OCI-LY7 (cell line): ENCODE results near the gene ERBB2. TPM values are rescaled to one million over a fixed set of nuclear protein-coding genes. Genes with fewer than 3 reads are reported as not detected.

Experiments used
- BruUV-seq: library from RNA; stranded (reverse); fragments of 400-500 nt; replicated peaks from 2 replicates; lab custom pipeline; 2021; lab: Mats Ljungman, UMichigan
- CTCF ChIA-PET: fragments of 300-600 bp; sonication (Branson Sonifier 250); formaldehyde crosslinking; loops from one replicate; lab custom pipeline; 2022; ENCODE audit warnings: antibody characterized with exemption; ENCODE audit not compliant: unreplicated experiment; lab: Charles Lee
- POLR2A ChIA-PET: fragments of 300-600 bp; sonication (Branson Sonifier 250); formaldehyde crosslinking; loops from one replicate; lab custom pipeline; 2022; ENCODE audit warnings: antibody characterized with exemption; lab: Charles Lee
- DNase-seq: peaks from one replicate; pipeline ENCODE4 v3.0.0-alpha.2; 2015; ENCODE audit warnings: low spot score
- H2AFZ ChIP-seq: fragments of 200-600 bp; sonication (generic), shearing (Covaris generic); 2 replicates; pipeline ENCODE4 v1.6.1; 2014; ENCODE audit warnings: mild to moderate bottlenecking, antibody characterized with exemption, low read length, moderate library complexity
- H3K27ac ChIP-seq: fragments of 200-600 bp; sonication (generic); 2 replicates; pipeline ENCODE4 v1.5.1; 2014; ENCODE audit warnings: mixed run types, low read depth, mild to moderate bottlenecking, moderate library complexity, low read length, inconsistent platforms; ENCODE audit not compliant: poor library complexity, severe bottlenecking
- H3K36me3 ChIP-seq: fragments of 200-600 bp; sonication (generic); 2 replicates; pipeline ENCODE4 v1.6.1; 2014; ENCODE audit warnings: mild to moderate bottlenecking, antibody characterized with exemption, low read length, moderate library complexity, mixed read lengths; ENCODE audit not compliant: insufficient read depth
- H3K4me1 ChIP-seq: fragments of 200-600 bp; sonication (generic); 2 replicates; pipeline ENCODE4 v1.5.1; 2014; ENCODE audit warnings: mild to moderate bottlenecking, low read length; ENCODE audit not compliant: insufficient read depth, poor library complexity, severe bottlenecking
- H3K4me2 ChIP-seq: fragments of 200-600 bp; sonication (generic); 2 replicates; pipeline ENCODE4 v1.6.1; 2014; ENCODE audit warnings: mild to moderate bottlenecking, low read length
- H3K4me3 ChIP-seq: fragments of 200-600 bp; sonication (generic); 2 replicates; pipeline ENCODE4 v1.5.1; 2014; ENCODE audit warnings: mild to moderate bottlenecking, low read depth, low read length; ENCODE audit not compliant: poor library complexity, severe bottlenecking
- H3K79me2 ChIP-seq: fragments of 200-600 bp; sonication (generic); 2 replicates; pipeline ENCODE4 v1.6.1; 2016; ENCODE audit warnings: low read depth, mild to moderate bottlenecking, low read length, moderate library complexity, mixed read lengths; ENCODE audit not compliant: insufficient read depth
- H3K9me2 ChIP-seq: fragments of 200-600 bp; sonication (generic); 2 replicates; pipeline ENCODE4 v1.6.1; 2016; ENCODE audit warnings: mild to moderate bottlenecking, low read length, mixed read lengths; ENCODE audit not compliant: insufficient read depth
- H3K9me3 ChIP-seq: fragments of 200-600 bp; sonication (generic); 2 replicates; pipeline ENCODE4 v1.6.1; 2014; ENCODE audit warnings: mild to moderate bottlenecking, mixed run types, low read length, mixed read lengths
- H4K20me1 ChIP-seq: fragments of 200-600 bp; sonication (generic); 2 replicates; pipeline ENCODE4 v1.6.1; 2014; ENCODE audit warnings: mild to moderate bottlenecking, antibody characterized with exemption, low read length, moderate library complexity, mixed read lengths; ENCODE audit not compliant: insufficient read depth
- CTCF ChIP-seq: fragments of 200-600 bp; sonication (generic); conservative IDR thresholded peaks from 2 replicates; pipeline ENCODE4 v1.5.1; 2014; ENCODE audit warnings: mild to moderate bottlenecking, antibody characterized with exemption, low read length, moderate library complexity, mixed read lengths
- EZH2phosphoT487 ChIP-seq: fragments of 200-600 bp; sonication (generic); IDR thresholded peaks from 2 replicates; pipeline ENCODE4 v1.6.1; 2018; ENCODE audit warnings: low read depth, borderline replicate concordance, mild to moderate bottlenecking, mixed run types, antibody characterized with exemption, low read length, moderate library complexity, mixed read lengths
- intact Hi-C: fragments of 100-400 bp; cut with micrococcal nuclease; formaldehyde crosslinking; loops from one replicate; pipeline ENCODE4 v1.10.0; 2022; ENCODE audit not compliant: unreplicated experiment
- total RNA-seq, 2 experiments: library from RNA; depleted of rRNA in 1 of 2; stranded (reverse); fragments of >200 nt in 1 of 2; shearing (Covaris generic) in 1 of 2; gene quantifications; 2 replicates each; pipeline ENCODE4 v1.2.3, GENCODE V29; 2014 to 2022

Gene ERBB2
- total RNA-seq, 2 experiments from 2014 or later, result 6.5 to 11.4 TPM

- Histone ChIP-seq H3K9me2 (no peaks in the 10 kb centered on the region), H3K79me2 (peaks cover 36% of the 10 kb centered on the region; the same call in 1 of the 2 replicates), H3K4me2 (peak overlapping the region; percentile 94), H3K9me3 (no peaks in the 10 kb centered on the region), H3K4me1 (peaks cover 77% of the 10 kb centered on the region), H3K27ac (peak overlapping the region; percentile 99), H4K20me1 (no peaks in the 10 kb centered on the region), H3K4me3 (peak overlapping the region; percentile 14), H2AFZ (no peak overlapping the region), H3K36me3 (peaks cover 36% of the 10 kb centered on the region)
- POLR2A ChIA-PET, result interaction anchor here (0.6 to 3.1 kb wide), 9 partner anchors 12 to 219 kb away, joined by 3 to 24 read pairs (median 3); no protein-coding TSS in a partner anchor
- intact Hi-C loops, result loop anchor here (5.0 to 10.0 kb wide), 3 partner anchors 89 to 303 kb away; partner anchors contain the start of gene MED1
- CTCF ChIA-PET, result no interaction called here
- BruUV-seq, result no TSS peak
- DNase-seq, result peak; percentile 57
- TF ChIP-seq CTCF (no peak), EZH2phosphoT487 (no peak)
These were observed 58.3 kb downstream of the ERBB2 start for GRCh38 chr17:39757931-39758873.

GRCh38 chr17:39759204-39759603, 59.3 kb downstream of the ERBB2 start:
- Histone ChIP-seq H3K9me2 (no peaks in the 10 kb centered on the region), H3K36me3 (peaks cover 46% of the 10 kb centered on the region), H3K9me3 (no peaks in the 10 kb centered on the region), H3K79me2 (peaks cover 45% of the 10 kb centered on the region; the same call in 1 of the 2 replicates), H4K20me1 (no peaks in the 10 kb centered on the region), H3K4me2 (peak overlapping the region; percentile 94), H3K27ac (peak overlapping the region; percentile 99), H3K4me1 (peaks cover 68% of the 10 kb centered on the region), H2AFZ (no peak overlapping the region), H3K4me3 (no peak overlapping the region)
- no TSS peak for BruUV-seq
- intact Hi-C loops, result loop anchor here (5.0 to 10.0 kb wide), 3 partner anchors 88 to 304 kb away; partner anchors contain the start of gene MED1
- ChIA-PET POLR2A (interaction anchor here (0.6 to 3.1 kb wide), 9 partner anchors 11 to 142 kb away, joined by 3 to 24 read pairs (median 3); no protein-coding TSS in a partner anchor), CTCF (no interaction called here)
- TF ChIP-seq CTCF, result no peak
- no peak for TF ChIP-seq EZH2phosphoT487
- peak; percentile 72 for DNase-seq
